Osteoblast (primary cell): ENCODE measurements around the gene B4GALNT3. TPM values are rescaled to one million over a fixed set of nuclear protein-coding genes. Genes with fewer than 3 reads are reported as not detected.

Experiments used
- DNase-seq: peaks from one replicate; pipeline ENCODE4 v3.0.0; 2011; ENCODE audit warnings: low spot score, mixed read lengths; ENCODE audit not compliant: insufficient read length; ENCODE audit errors: missing footprints
- H2AFZ ChIP-seq: 2 replicates; pipeline ENCODE4 v1.6.0; 2011; ENCODE audit warnings: mild to moderate bottlenecking, low read length
- H3K27ac ChIP-seq: 2 replicates; pipeline ENCODE4 v1.5.1; 2011; ENCODE audit warnings: mild to moderate bottlenecking, low read depth, low read length, moderate library complexity
- H3K27me3 ChIP-seq: 2 replicates; pipeline ENCODE4 v1.6.0; 2012; ENCODE audit warnings: mild to moderate bottlenecking, control low read depth, inconsistent platforms, low read length, moderate library complexity; ENCODE audit not compliant: insufficient read depth
- H3K36me3 ChIP-seq: 2 replicates; pipeline ENCODE4 v1.5.1; 2011; ENCODE audit warnings: mild to moderate bottlenecking, low read length, control low read depth, moderate library complexity; ENCODE audit not compliant: insufficient read depth
- H3K4me1 ChIP-seq: 2 replicates; pipeline ENCODE4 v1.5.1; 2011; ENCODE audit warnings: mild to moderate bottlenecking, low read length, control low read depth, moderate library complexity; ENCODE audit not compliant: insufficient read depth
- H3K4me2 ChIP-seq: 2 replicates; pipeline ENCODE4 v1.6.0; 2011; ENCODE audit warnings: mild to moderate bottlenecking, low read length; ENCODE audit not compliant: insufficient read depth
- H3K4me3 ChIP-seq: fragments of 200-600 bp; sonication (generic); 3 replicates; pipeline ENCODE4 v1.5.1; 2012; ENCODE audit warnings: mild to moderate bottlenecking, low read length, inconsistent platforms; ENCODE audit not compliant: insufficient read depth
- H3K79me2 ChIP-seq: 2 replicates; pipeline ENCODE4 v1.6.0; 2012; ENCODE audit warnings: mild to moderate bottlenecking, low read length, control low read depth, inconsistent platforms; ENCODE audit not compliant: insufficient read depth
- H3K9me3 ChIP-seq: 2 replicates; pipeline ENCODE4 v1.5.1; 2011; ENCODE audit warnings: low read depth, low read length, control low read depth
- H4K20me1 ChIP-seq: 2 replicates; pipeline ENCODE4 v1.6.0; 2012; ENCODE audit warnings: mild to moderate bottlenecking, low read length, control low read depth; ENCODE audit not compliant: insufficient read depth
- CTCF ChIP-seq: IDR thresholded peaks from 2 replicates; pipeline ENCODE4 v1.5.1; 2011; ENCODE audit warnings: mild to moderate bottlenecking, low read depth, low read length, moderate library complexity; ENCODE audit errors: extremely low read depth
- total RNA-seq: library from RNA; depleted of rRNA; stranded (reverse); fragments of >200 nt; gene quantifications from 2 replicates; pipeline ENCODE4 v1.2.3, GENCODE V29; 2012

The B4GALNT3 gene
- total RNA-seq, 1 donor = 0.36 TPM

- peaks cover 5% of the 10 kb centered on the region for H3K27me3 ChIP-seq
- no peak overlapping the region for H2AFZ ChIP-seq
- H3K9me3 ChIP-seq = no peaks in the 10 kb centered on the region
- H3K4me2 ChIP-seq = no peak overlapping the region
- H4K20me1 ChIP-seq = no peaks in the 10 kb centered on the region
- no peak overlapping the region for H3K4me3 ChIP-seq
- no peaks in the 10 kb centered on the region for H3K79me2 ChIP-seq
- TF ChIP-seq CTCF = no peak
- no peaks in the 10 kb centered on the region for H3K36me3 ChIP-seq
- H3K27ac ChIP-seq = no peak overlapping the region
- peaks cover 9% of the 10 kb centered on the region for H3K4me1 ChIP-seq
- DNase-seq = peak; percentile 23
Observed at GRCh38 chr12:542395-543113, 82.8 kb downstream of the B4GALNT3 start.

GRCh38 chr12:543114-543451 lies 83.3 kb downstream of the B4GALNT3 start:
- H3K79me2 ChIP-seq = no peaks in the 10 kb centered on the region
- H3K9me3 ChIP-seq = no peaks in the 10 kb centered on the region
- H3K4me3 ChIP-seq = no peak overlapping the region
- H4K20me1 ChIP-seq = no peaks in the 10 kb centered on the region
- peak; percentile 75 for DNase-seq
- H2AFZ ChIP-seq = no peak overlapping the region
- H3K4me1 ChIP-seq = peaks cover 9% of the 10 kb centered on the region
- H3K36me3 ChIP-seq = no peaks in the 10 kb centered on the region
- H3K4me2 ChIP-seq = no peak overlapping the region
- no peak overlapping the region for H3K27ac ChIP-seq
- TF ChIP-seq CTCF = no peak
- peaks cover 5% of the 10 kb centered on the region for H3K27me3 ChIP-seq

- no peaks in the 10 kb centered on the region for H3K79me2 ChIP-seq
- H3K27ac ChIP-seq = no peak overlapping the region
- H3K9me3 ChIP-seq = no peaks in the 10 kb centered on the region
- no peak overlapping the region for H3K4me2 ChIP-seq
- H3K4me3 ChIP-seq = no peak overlapping the region
- no peaks in the 10 kb centered on the region for H3K36me3 ChIP-seq
- peaks cover 3% of the 10 kb centered on the region for H3K4me1 ChIP-seq
- no peak for TF ChIP-seq CTCF
- no peaks in the 10 kb centered on the region for H4K20me1 ChIP-seq
- H3K27me3 ChIP-seq = peaks cover 9% of the 10 kb centered on the region
- peak; percentile 51 for DNase-seq
- no peak overlapping the region for H2AFZ ChIP-seq
Observed at GRCh38 chr12:544142-544541, 84.4 kb downstream of the B4GALNT3 start.

- no peaks in the 10 kb centered on the region for H3K79me2 ChIP-seq
- no peaks in the 10 kb centered on the region for H3K4me1 ChIP-seq
- H2AFZ ChIP-seq = no peak overlapping the region
- no peaks in the 10 kb centered on the region for H3K36me3 ChIP-seq
- no peak overlapping the region for H3K4me2 ChIP-seq
- H3K27me3 ChIP-seq = peaks cover 14% of the 10 kb centered on the region
- peak; percentile 67 for DNase-seq
- H3K9me3 ChIP-seq = no peaks in the 10 kb centered on the region
- H3K27ac ChIP-seq = no peak overlapping the region
- H4K20me1 ChIP-seq = no peaks in the 10 kb centered on the region
- no peak for TF ChIP-seq CTCF
- H3K4me3 ChIP-seq = no peak overlapping the region
Observed at GRCh38 chr12:544941-545635, 85.3 kb downstream of the B4GALNT3 start.
